SU-DHL-6 (cell line): ENCODE data around the gene ATP2B2.

Source experiments
- EZH2phosphoT487 ChIP-seq: fragments of 200-600 bp; sonication (generic), shearing (Covaris generic); conservative IDR thresholded peaks from 2 replicates; pipeline ENCODE4 v1.6.1; 2018; ENCODE audit warnings: mild to moderate bottlenecking, antibody characterized with exemption, low read length, moderate library complexity, mixed read lengths
- TF ChIP-seq, protein P1 (sequence below): fragments of 200-600 bp; sonication (generic); IDR thresholded peaks from one replicate; pipeline ENCODE4 v1.5.1; 2017; ENCODE audit warnings: antibody characterized with exemption, mild to moderate bottlenecking, low read length, moderate library complexity; ENCODE audit not compliant: insufficient read depth, poor library complexity, severe bottlenecking

DNA sequence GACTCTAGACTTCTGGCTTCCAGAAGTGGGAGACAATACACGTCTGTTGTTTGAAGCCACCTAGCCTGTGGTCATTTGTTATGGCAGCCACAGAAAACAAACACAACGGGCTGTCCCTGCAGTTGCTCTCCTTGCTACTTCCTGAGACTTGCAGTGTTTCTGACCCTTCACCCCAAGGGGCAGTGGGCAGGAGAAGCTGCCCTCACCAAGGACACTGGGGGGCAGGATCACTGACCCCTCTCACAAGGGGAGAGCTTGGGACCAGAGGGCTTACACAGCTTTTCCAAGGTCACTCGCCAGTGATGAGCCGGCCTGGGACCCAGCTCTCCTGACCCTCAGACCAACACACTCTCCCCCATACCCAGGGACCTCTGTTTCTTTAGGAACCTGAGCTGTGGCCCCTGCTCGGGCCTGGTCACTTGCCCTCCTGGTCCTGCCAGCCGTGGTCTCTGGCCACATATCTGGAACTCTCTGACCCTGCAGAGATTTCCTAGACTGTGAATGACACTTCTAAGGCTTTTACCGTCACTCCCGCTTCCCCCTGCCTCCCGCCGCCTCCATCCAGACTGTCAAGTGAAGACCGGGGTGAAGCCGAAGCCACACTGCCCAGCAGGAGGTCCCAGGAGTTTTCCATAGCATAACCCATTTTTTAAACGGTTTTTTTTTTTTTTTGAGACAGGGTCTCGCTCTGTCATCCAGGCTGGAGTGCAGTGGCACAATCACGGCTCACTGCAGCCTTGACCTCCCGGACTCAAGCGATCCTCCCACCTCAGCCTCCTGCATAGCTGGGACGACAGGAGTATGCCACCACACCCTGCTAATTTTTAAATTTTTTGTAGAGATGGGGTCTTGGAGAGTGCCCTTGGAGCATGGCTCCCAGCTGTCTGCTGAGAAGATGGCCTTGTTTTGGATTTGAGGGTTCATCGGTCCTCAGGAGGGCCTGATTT, 4.4 kb downstream of the ATP2B2 start:
- TF ChIP-seq, protein P1, sequence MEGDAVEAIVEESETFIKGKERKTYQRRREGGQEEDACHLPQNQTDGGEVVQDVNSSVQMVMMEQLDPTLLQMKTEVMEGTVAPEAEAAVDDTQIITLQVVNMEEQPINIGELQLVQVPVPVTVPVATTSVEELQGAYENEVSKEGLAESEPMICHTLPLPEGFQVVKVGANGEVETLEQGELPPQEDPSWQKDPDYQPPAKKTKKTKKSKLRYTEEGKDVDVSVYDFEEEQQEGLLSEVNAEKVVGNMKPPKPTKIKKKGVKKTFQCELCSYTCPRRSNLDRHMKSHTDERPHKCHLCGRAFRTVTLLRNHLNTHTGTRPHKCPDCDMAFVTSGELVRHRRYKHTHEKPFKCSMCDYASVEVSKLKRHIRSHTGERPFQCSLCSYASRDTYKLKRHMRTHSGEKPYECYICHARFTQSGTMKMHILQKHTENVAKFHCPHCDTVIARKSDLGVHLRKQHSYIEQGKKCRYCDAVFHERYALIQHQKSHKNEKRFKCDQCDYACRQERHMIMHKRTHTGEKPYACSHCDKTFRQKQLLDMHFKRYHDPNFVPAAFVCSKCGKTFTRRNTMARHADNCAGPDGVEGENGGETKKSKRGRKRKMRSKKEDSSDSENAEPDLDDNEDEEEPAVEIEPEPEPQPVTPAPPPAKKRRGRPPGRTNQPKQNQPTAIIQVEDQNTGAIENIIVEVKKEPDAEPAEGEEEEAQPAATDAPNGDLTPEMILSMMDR, result no peak
- no peak for TF ChIP-seq EZH2phosphoT487
